ENCODE measurements around the gene ARHGEF7. TPM values are rescaled to one million over a fixed set of nuclear protein-coding genes. Genes with fewer than 3 reads are reported as not detected.
A peak's percentile ranks its signal among the peaks of the same experiment; 100 is the strongest.

The ARHGEF7 gene
- total RNA-seq, 2 experiments from 2014 or later: 67.0 to 71.2 TPM

- ATAC-seq: no peak
- Mint-ChIP-seq H3K27ac (no peak overlapping the region), H3K9me3 (no peaks in the 10 kb centered on the region), H3K4me1 (ENCODE audit: low read depth) (no peaks in the 10 kb centered on the region), H3K4me3 (no peak overlapping the region), H3K27me3 (peaks cover 5% of the 10 kb centered on the region), H3K36me3 (ENCODE audit: low read depth) (no peaks in the 10 kb centered on the region)
- ChIA-PET POLR2A (interaction anchor here (0.6 kb wide), 1 partner anchor 16 kb away, joined by 3 read pairs; no protein-coding TSS in a partner anchor), CTCF (interaction anchor here (1.5 kb wide), 1 partner anchor 77 kb away, joined by 3 read pairs; no protein-coding TSS in a partner anchor)
- no peak for TF ChIP-seq CTCF (IDR thresholded peaks at IDR 0.05)
- no peak for DNase-seq
- intact Hi-C loops (cut with micrococcal nuclease): no loop called here
Measured at GRCh38 chr13:111145071-111145470, 30.0 kb downstream of the ARHGEF7 start.

GRCh38 chr13:111145506-111145905, 30.4 kb downstream of the ARHGEF7 start:
- no peaks in the 10 kb centered on the region for H3K9me3 Mint-ChIP-seq
- no peak overlapping the region for H3K27ac Mint-ChIP-seq
- peaks cover 3% of the 10 kb centered on the region for H3K27me3 Mint-ChIP-seq
- no peak for TF ChIP-seq CTCF (IDR thresholded peaks at IDR 0.05)
- ATAC-seq: no peak
- H3K4me1 Mint-ChIP-seq (ENCODE audit: low read depth): no peaks in the 10 kb centered on the region
- POLR2A ChIA-PET: interaction anchor here (0.6 kb wide), 1 partner anchor 16 kb away, joined by 3 read pairs; no protein-coding TSS in a partner anchor
- CTCF ChIA-PET: interaction anchor here (1.5 kb wide), 1 partner anchor 78 kb away, joined by 3 read pairs; no protein-coding TSS in a partner anchor
- H3K4me3 Mint-ChIP-seq: no peak overlapping the region
- H3K36me3 Mint-ChIP-seq (ENCODE audit: low read depth): no peaks in the 10 kb centered on the region
- DNase-seq: no peak
- intact Hi-C loops (cut with micrococcal nuclease): no loop called here

GRCh38 chr13:111152844-111153243, 37.7 kb downstream of the ARHGEF7 start:
- peak overlapping the region; percentile 90 for H3K27ac Mint-ChIP-seq
- peak overlapping the region; percentile 92 for H3K4me3 Mint-ChIP-seq
- ChIA-PET CTCF (interaction anchor here (2.0 to 2.2 kb wide), 2 partner anchors 63 to 85 kb away, joined by 6 to 7 read pairs; no protein-coding TSS in a partner anchor), POLR2A (interaction anchor here (1.3 kb wide), 1 partner anchor 35 kb away, joined by 4 read pairs; no protein-coding TSS in a partner anchor)
- H3K9me3 Mint-ChIP-seq: no peaks in the 10 kb centered on the region
- ATAC-seq (no peak), DNase-seq (no peak)
- peaks cover 28% of the 10 kb centered on the region for H3K4me1 Mint-ChIP-seq (ENCODE audit: low read depth)
- peaks cover 1% of the 10 kb centered on the region for H3K27me3 Mint-ChIP-seq
- TF ChIP-seq CTCF (IDR thresholded peaks at IDR 0.05): no peak
- intact Hi-C loops (cut with micrococcal nuclease): loop anchor here (5.0 kb wide), 1 partner anchor 64 kb away; no protein-coding TSS in a partner anchor
- peaks cover 13% of the 10 kb centered on the region for H3K36me3 Mint-ChIP-seq (ENCODE audit: low read depth)

- Mint-ChIP-seq H3K4me3 (peak overlapping the region; percentile 92), H3K4me1 (ENCODE audit: low read depth) (peaks cover 28% of the 10 kb centered on the region), H3K27me3 (peaks cover 1% of the 10 kb centered on the region), H3K9me3 (no peaks in the 10 kb centered on the region), H3K27ac (peak overlapping the region; percentile 90), H3K36me3 (ENCODE audit: low read depth) (peaks cover 13% of the 10 kb centered on the region)
- ChIA-PET POLR2A (interaction anchor here (1.3 kb wide), 1 partner anchor 35 kb away, joined by 4 read pairs; no protein-coding TSS in a partner anchor), CTCF (interaction anchor here (2.2 kb wide), 1 partner anchor 86 kb away, joined by 7 read pairs; no protein-coding TSS in a partner anchor)
- no peak for TF ChIP-seq CTCF (IDR thresholded peaks at IDR 0.05)
- ATAC-seq: peak; percentile 88
- intact Hi-C loops (cut with micrococcal nuclease): loop anchor here (5.0 kb wide), 1 partner anchor 64 kb away; no protein-coding TSS in a partner anchor
- peak; percentile 95 for DNase-seq
Measured at GRCh38 chr13:111153279-111153976, 38.3 kb downstream of the ARHGEF7 start.

- intact Hi-C loops (cut with micrococcal nuclease): loop anchor here (2.0 to 5.0 kb wide), 2 partner anchors 35 to 63 kb away; no protein-coding TSS in a partner anchor
- ChIA-PET CTCF (interaction anchor here (1.1 kb wide), 1 partner anchor 86 kb away, joined by 4 read pairs; no protein-coding TSS in a partner anchor), POLR2A (interaction anchor here (1.3 kb wide), 1 partner anchor 34 kb away, joined by 4 read pairs; no protein-coding TSS in a partner anchor)
- H3K27me3 Mint-ChIP-seq: peaks cover 1% of the 10 kb centered on the region
- H3K4me1 Mint-ChIP-seq (ENCODE audit: low read depth): peaks cover 28% of the 10 kb centered on the region
- peak overlapping the region; percentile 90 for H3K27ac Mint-ChIP-seq
- ATAC-seq (peak; percentile 59), DNase-seq (no peak)
- no peaks in the 10 kb centered on the region for H3K9me3 Mint-ChIP-seq
- H3K36me3 Mint-ChIP-seq (ENCODE audit: low read depth): peaks cover 15% of the 10 kb centered on the region
- TF ChIP-seq CTCF (IDR thresholded peaks at IDR 0.05): no peak
- H3K4me3 Mint-ChIP-seq: peak overlapping the region; percentile 92
Measured at GRCh38 chr13:111153977-111154332, 38.8 kb downstream of the ARHGEF7 start.

Data from activated CD8-positive, alpha-beta T cell treated with anti-CD3 and anti-CD28 coated beads for 36 hours (primary cell).